ENCODE data around the gene PAXX. TPM values are rescaled to one million over a fixed set of nuclear protein-coding genes. Genes with fewer than 3 reads are reported as not detected.

The PAXX gene
- total RNA-seq, 2 donors from 2014 or later, result 34.0 to 97.2 TPM

- no peaks in the 10 kb centered on the region for H3K9me3 ChIP-seq
- DNase-seq, result no peak
Observed at GRCh38 chr9:137039611-137040366, 47.6 kb downstream of the PAXX start.

GRCh38 chr9:137040568-137040967, 48.3 kb downstream of the PAXX start:
- no peaks in the 10 kb centered on the region for H3K9me3 ChIP-seq

More at GRCh38 chr9:137039611-137040366, 47.6 kb downstream of the PAXX start:
- TF ChIP-seq CTCF (IDR thresholded peaks at IDR 0.05) (no peak), POLR2A (IDR thresholded peaks at IDR 0.05) (no peak)
- 86% methylated on average over 25 to 27 of the region's 32 CpGs for WGBS, 2 donors
- intact Hi-C loops (cut with DNase I), result loop anchor here (5.0 kb wide), 1 partner anchor 252 kb away; no protein-coding TSS in a partner anchor
- Histone ChIP-seq H3K27ac (no peak overlapping the region), H3K4me1 (peaks cover 21% of the 10 kb centered on the region), H3K27me3 (no peaks in the 10 kb centered on the region), H3K4me3 (no peak overlapping the region), H3K36me3 (replicated peaks in 1 of 2; ENCODE audit: insufficient read depth in 1 of 2, low read depth in 2 of 2) (no peaks in the 10 kb centered on the region)
- no peak for ATAC-seq

GRCh38 chr9:137041124-137041523, 48.9 kb downstream of the PAXX start:
- 64 to 72% methylated on average over 10 to 16 of the region's 16 CpGs for WGBS, 2 donors

More at GRCh38 chr9:137040568-137040967, 48.3 kb downstream of the PAXX start:
- H3K36me3 ChIP-seq (replicated peaks in 1 of 2; ENCODE audit: insufficient read depth in 1 of 2, low read depth in 2 of 2), result no peaks in the 10 kb centered on the region
- no peak overlapping the region for H3K27ac ChIP-seq
- TF ChIP-seq POLR2A (IDR thresholded peaks at IDR 0.05), result no peak
- no peak for TF ChIP-seq CTCF (IDR thresholded peaks at IDR 0.05)
- DNase-seq (no peak), ATAC-seq (no peak)
- intact Hi-C loops (cut with DNase I), result no loop called here
- H3K27me3 ChIP-seq, result no peaks in the 10 kb centered on the region
- H3K4me3 ChIP-seq, result no peak overlapping the region
- 94 to 95% methylated on average over 8 to 22 of the region's 23 CpGs for WGBS, 2 donors
- peaks cover 21% of the 10 kb centered on the region for H3K4me1 ChIP-seq

GRCh38 chr9:137042751-137043727, 50.8 kb downstream of the PAXX start:
- Histone ChIP-seq H3K36me3 (replicated peaks in 1 of 2; ENCODE audit: insufficient read depth in 1 of 2, low read depth in 2 of 2) (no peaks in the 10 kb centered on the region), H3K27ac (peak overlapping the region in 3 of 4 donors; percentile 25 to 77 (median 51)), H3K27me3 (no peaks in the 10 kb centered on the region), H3K4me1 (peaks cover 34% of the 10 kb centered on the region), H3K4me3 (no peak overlapping the region), H3K9me3 (no peaks in the 10 kb centered on the region)
- intact Hi-C loops (cut with DNase I), result no loop called here
- ATAC-seq, result no peak
- no peak for DNase-seq
- TF ChIP-seq CTCF (IDR thresholded peaks at IDR 0.05) (no peak), POLR2A (IDR thresholded peaks at IDR 0.05) (no peak)
- 76 to 93% methylated on average over 8 to 34 of the region's 36 CpGs for WGBS, 2 donors

More at GRCh38 chr9:137041124-137041523, 48.9 kb downstream of the PAXX start:
- ATAC-seq, result no peak
- Histone ChIP-seq H3K9me3 (no peaks in the 10 kb centered on the region), H3K27me3 (no peaks in the 10 kb centered on the region), H3K36me3 (replicated peaks in 1 of 2; ENCODE audit: insufficient read depth in 1 of 2, low read depth in 2 of 2) (no peaks in the 10 kb centered on the region), H3K27ac (peak overlapping the region in 1 of 4 donors; percentile 44), H3K4me1 (peaks cover 24% of the 10 kb centered on the region), H3K4me3 (no peak overlapping the region)
- TF ChIP-seq CTCF (IDR thresholded peaks at IDR 0.05) (no peak), POLR2A (IDR thresholded peaks at IDR 0.05) (no peak)
- no peak for DNase-seq
- intact Hi-C loops (cut with DNase I), result no loop called here

Other genes with a start within 250 kb of the PAXX start
- 1 to 10 TPM in 1 of 2 donors, under 1 TPM in 1; 0.78 to 4.6 TPM for gene LCN10, start 249.5 kb upstream of the PAXX start, total RNA-seq
- not detected for gene LCN6, start 243.9 kb upstream of the PAXX start, total RNA-seq
- not detected for gene LCN8, start 234.2 kb upstream of the PAXX start, total RNA-seq
- gene LCN15, start 227.9 kb upstream of the PAXX start, total RNA-seq, result not detected
- gene TMEM141, start 201.1 kb upstream of the PAXX start, total RNA-seq, result 10 to 100 TPM; 45.1 to 52.1 TPM
- 10 to 100 TPM in 1 of 2 donors, 1 to 10 TPM in 1; 3.3 to 14.5 TPM for gene CCDC183, start 196.1 kb upstream of the PAXX start, total RNA-seq
- 10 to 100 TPM; 69.8 to 72.8 TPM for gene RABL6, start 184.5 kb upstream of the PAXX start, total RNA-seq
- 10 to 100 TPM in 1 of 2 donors, 1 to 10 TPM in 1; 5.2 to 13.2 TPM for gene AJM1, start 149.9 kb upstream of the PAXX start, total RNA-seq
- gene PHPT1, start 143.0 kb upstream of the PAXX start, total RNA-seq, result 10 to 100 TPM; 60.6 to 65.6 TPM
- gene MAMDC4, start 140.1 kb upstream of the PAXX start, total RNA-seq, result 10 to 100 TPM in 1 of 2 donors, 1 to 10 TPM in 1; 6.5 to 25.7 TPM
- 100 to 1,000 TPM; 196 to 238 TPM for gene EDF1, start 126.1 kb upstream of the PAXX start, total RNA-seq
- 10 to 100 TPM in 1 of 2 donors, 1 to 10 TPM in 1; 5.2 to 30.7 TPM for gene TRAF2, start 105.9 kb upstream of the PAXX start, total RNA-seq
- gene FBXW5, start 47.7 kb upstream of the PAXX start, total RNA-seq, result 100 to 1,000 TPM; 156 to 161 TPM
- not detected for gene C8G, start 47.2 kb upstream of the PAXX start, total RNA-seq
- 1 to 10 TPM; 1.3 to 4.9 TPM for gene LCN12, start 40.1 kb upstream of the PAXX start, total RNA-seq
- gene PTGDS, start 14.9 kb upstream of the PAXX start, total RNA-seq, result 10 to 100 TPM; 17.8 to 48.0 TPM
- not detected for gene LCNL1, start 9.4 kb upstream of the PAXX start, total RNA-seq
- 1 to 10 TPM in 1 of 2 donors, not detected in 1; 2.0 TPM for gene CLIC3, start 4.1 kb downstream of the PAXX start, total RNA-seq
- 10 to 100 TPM; 28.7 to 29.6 TPM for gene ABCA2, start 35.8 kb downstream of the PAXX start, total RNA-seq
- not detected for gene FUT7, start 39.7 kb downstream of the PAXX start, total RNA-seq
- gene NPDC1, start 53.8 kb downstream of the PAXX start, total RNA-seq, result 100 to 1,000 TPM in 1 of 2 donors, 10 to 100 TPM in 1; 72.1 to 105 TPM
- gene ENTPD2, start 61.6 kb downstream of the PAXX start, total RNA-seq, result 1 to 10 TPM; 1.3 to 1.6 TPM
- gene SAPCD2, start 78.1 kb downstream of the PAXX start, total RNA-seq, result under 1 TPM; 0.66 to 0.78 TPM
- gene UAP1L1, start 85.1 kb downstream of the PAXX start, total RNA-seq, result 1 to 10 TPM; 7.8 to 8.2 TPM
- 10 to 100 TPM; 32.6 to 34.2 TPM for gene MAN1B1, start 94.6 kb downstream of the PAXX start, total RNA-seq
- gene DPP7, start 122.3 kb downstream of the PAXX start, total RNA-seq, result 100 to 1,000 TPM; 137 to 171 TPM
- not detected for gene GRIN1, start 146.7 kb downstream of the PAXX start, total RNA-seq
- gene LRRC26, start 177.6 kb downstream of the PAXX start, total RNA-seq, result 1 to 10 TPM in 1 of 2 donors, not detected in 1; 1.3 TPM
- gene TMEM210, start 179.6 kb downstream of the PAXX start, total RNA-seq, result not detected
- 10 to 100 TPM; 24.1 to 51.7 TPM for gene ANAPC2, start 196.1 kb downstream of the PAXX start, total RNA-seq
- gene SSNA1, start 196.3 kb downstream of the PAXX start, total RNA-seq, result 10 to 100 TPM; 62.3 to 79.1 TPM
- gene TPRN, start 208.3 kb downstream of the PAXX start, total RNA-seq, result 10 to 100 TPM; 90.0 to 91.3 TPM
- 10 to 100 TPM; 11.9 to 18.1 TPM for gene TMEM203, start 213.2 kb downstream of the PAXX start, total RNA-seq
- gene NDOR1, start 213.3 kb downstream of the PAXX start, total RNA-seq, result 10 to 100 TPM; 17.1 to 22.7 TPM
- gene RNF208, start 229.8 kb downstream of the PAXX start, total RNA-seq, result 10 to 100 TPM in 1 of 2 donors, under 1 TPM in 1; 0.78 to 14.5 TPM
- gene CYSRT1, start 232.8 kb downstream of the PAXX start, total RNA-seq, result not detected
- gene RNF224, start 235.1 kb downstream of the PAXX start, total RNA-seq, result under 1 TPM in 1 of 2 donors, not detected in 1; 0.26 TPM
- under 1 TPM in 1 of 2 donors, not detected in 1; 0.33 TPM for gene SLC34A3, start 238.5 kb downstream of the PAXX start, total RNA-seq
- 100 to 1,000 TPM in 1 of 2 donors, 10 to 100 TPM in 1; 79.1 to 171 TPM for gene TUBB4B, start 248.9 kb downstream of the PAXX start, total RNA-seq

Measured in body of pancreas (tissue), 4 donors.